ENCODE data around the gene PLPPR1. TPM values are rescaled to one million over a fixed set of nuclear protein-coding genes. Genes with fewer than 3 reads are reported as not detected.

PLPPR1 gene
- total and polyA plus RNA-seq, 2 donors (not counting 3 experiments of a cell fraction or from before 2014, with no cell fraction given), result 0.18 to 0.50 TPM

DNA sequence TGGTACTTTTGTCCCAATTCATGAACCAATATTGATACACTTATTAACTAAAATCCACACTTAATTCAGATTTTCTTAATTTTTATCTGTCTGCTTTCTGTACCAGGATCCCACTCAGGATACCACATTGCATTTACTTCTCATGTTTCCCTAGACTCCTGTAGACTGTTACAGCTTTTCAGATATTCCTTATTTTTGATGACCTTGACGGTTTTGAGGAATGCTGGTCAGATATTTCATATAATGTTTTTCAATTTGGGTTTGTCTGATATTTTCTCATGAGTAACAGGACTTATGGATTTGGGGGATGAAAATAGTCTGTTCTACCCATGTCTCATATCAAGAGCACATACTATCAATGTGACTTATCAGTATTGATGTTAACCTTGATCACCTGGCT is 37.4 kb downstream of the PLPPR1 start:
- Histone ChIP-seq H3K9ac (replicated peaks; ENCODE audit: extremely low read depth, insufficient read depth, low read length) (no peak overlapping the region), H3K27ac (ENCODE audit: insufficient read depth, low read depth, low read length) (no peak overlapping the region), H3K4me3 (replicated peaks in 1 of 3; ENCODE audit: insufficient read depth in 1 of 3, low read depth in 1 of 3, low read length in 3 of 3) (no peak overlapping the region), H3K79me2 (ENCODE audit: control insufficient read depth, insufficient read depth, low read length) (no peaks in the 10 kb centered on the region), H3K36me3 (ENCODE audit: control insufficient read depth in 2 of 2, extremely low read depth in 1 of 2, insufficient read depth in 2 of 2, low read length in 2 of 2) (no peaks in the 10 kb centered on the region), H2AFZ (ENCODE audit: low read depth, low read length) (no peak overlapping the region), H3K9me1 (replicated peaks; ENCODE audit: control insufficient read depth, extremely low read depth, insufficient read depth, low read length) (no peaks in the 10 kb centered on the region), H3K9me3 (replicated peaks; ENCODE audit: control insufficient read depth, insufficient read depth, low read length) (no peaks in the 10 kb centered on the region), H3K4me1 (ENCODE audit: control insufficient read depth, extremely low read depth, insufficient read depth, low read length) (no peaks in the 10 kb centered on the region), H3K27me3 (ENCODE audit: control insufficient read depth in 2 of 2, insufficient read depth in 2 of 2, low read length in 2 of 2) (peaks cover 0 to 1% of the 10 kb centered on the region in 2 experiments), H3K4me2 (ENCODE audit: insufficient read depth, low read length) (no peak overlapping the region), H4K20me1 (replicated peaks; ENCODE audit: control insufficient read depth, extremely low read depth, insufficient read depth, low read length) (no peaks in the 10 kb centered on the region)
- TF ChIP-seq, protein P1, sequence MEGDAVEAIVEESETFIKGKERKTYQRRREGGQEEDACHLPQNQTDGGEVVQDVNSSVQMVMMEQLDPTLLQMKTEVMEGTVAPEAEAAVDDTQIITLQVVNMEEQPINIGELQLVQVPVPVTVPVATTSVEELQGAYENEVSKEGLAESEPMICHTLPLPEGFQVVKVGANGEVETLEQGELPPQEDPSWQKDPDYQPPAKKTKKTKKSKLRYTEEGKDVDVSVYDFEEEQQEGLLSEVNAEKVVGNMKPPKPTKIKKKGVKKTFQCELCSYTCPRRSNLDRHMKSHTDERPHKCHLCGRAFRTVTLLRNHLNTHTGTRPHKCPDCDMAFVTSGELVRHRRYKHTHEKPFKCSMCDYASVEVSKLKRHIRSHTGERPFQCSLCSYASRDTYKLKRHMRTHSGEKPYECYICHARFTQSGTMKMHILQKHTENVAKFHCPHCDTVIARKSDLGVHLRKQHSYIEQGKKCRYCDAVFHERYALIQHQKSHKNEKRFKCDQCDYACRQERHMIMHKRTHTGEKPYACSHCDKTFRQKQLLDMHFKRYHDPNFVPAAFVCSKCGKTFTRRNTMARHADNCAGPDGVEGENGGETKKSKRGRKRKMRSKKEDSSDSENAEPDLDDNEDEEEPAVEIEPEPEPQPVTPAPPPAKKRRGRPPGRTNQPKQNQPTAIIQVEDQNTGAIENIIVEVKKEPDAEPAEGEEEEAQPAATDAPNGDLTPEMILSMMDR (IDR thresholded peaks at IDR 0.05; ENCODE audit: extremely low read depth in 1 of 2, insufficient read depth in 1 of 2, low read depth in 1 of 2, low read length in 2 of 2), result no peak
- TF ChIP-seq POLR2A (IDR thresholded peaks at IDR 0.05; ENCODE audit: low read depth, low read length) (no peak), JUN (IDR thresholded peaks at IDR 0.05; ENCODE audit: borderline replicate concordance, insufficient read depth, insufficient read length, low read depth) (no peak), EZH2 (IDR thresholded peaks at IDR 0.05; ENCODE audit: borderline replicate concordance, low read depth, low read length, severe bottlenecking) (no peak), MYC (IDR thresholded peaks at IDR 0.05; ENCODE audit: low read depth, low read length) (no peak), GATA2 (IDR thresholded peaks at IDR 0.05; ENCODE audit: insufficient read depth, insufficient read length, low read depth, low read length) (no peak), POLR2AphosphoS5 (IDR thresholded peaks at IDR 0.05; ENCODE audit: insufficient read depth, low read depth, low read length) (no peak), FOS (IDR thresholded peaks at IDR 0.05; ENCODE audit: borderline replicate concordance, insufficient read depth, low read length) (no peak)
- TF ChIP-seq, protein P2, sequence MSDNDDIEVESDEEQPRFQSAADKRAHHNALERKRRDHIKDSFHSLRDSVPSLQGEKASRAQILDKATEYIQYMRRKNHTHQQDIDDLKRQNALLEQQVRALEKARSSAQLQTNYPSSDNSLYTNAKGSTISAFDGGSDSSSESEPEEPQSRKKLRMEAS (IDR thresholded peaks at IDR 0.05; ENCODE audit: insufficient read depth, insufficient read length), result no peak
- BruUV-seq (replicated peaks), result no TSS peak
- intact Hi-C loops (cut with micrococcal nuclease) (no loop called here), dilution Hi-C loops (cut with MboI; ENCODE audit: extremely low pct_ligation_motif_present, low sequenced_read_pairs) (no loop called here)
- ChIA-PET CTCF (no interaction called here), POLR2A (no interaction called here)
- DNase-seq (ENCODE audit: low read depth, low spot score), result no peak
- FAIRE-seq, result no peak
